HEK293 (cell line): Measurements from ENCODE around the gene PGPEP1.

Experiments used
- CTCF ChIA-PET: fragments of 350-600 bp; formaldehyde crosslinking; extraction: SDS; loops from one replicate; lab custom pipeline; 2021; ENCODE audit warnings: antibody characterized with exemption; lab: Yijun Ruan, JAX
- POLR2A ChIA-PET: fragments of 300-600 bp; formaldehyde crosslinking; extraction: SDS; loops from one replicate; lab custom pipeline; 2020; ENCODE audit warnings: antibody characterized with exemption, inconsistent platforms; lab: Yijun Ruan, JAX
- H3K27ac ChIP-seq: fragments of 200-500 bp; sonication (Bioruptor generic); 2 replicates; pipeline ENCODE4 v1.5.1; 2014; ENCODE audit warnings: low read depth, low read length, control low read depth, inconsistent platforms; ENCODE audit errors: extremely low read depth
- H3K36me3 ChIP-seq, 2 experiments: fragments of 200-500 bp in 1 of 2; sonication (Bioruptor generic) in 1 of 2; 1 replicate in 1 of 2; 2 replicates in 1 of 2; pipeline ENCODE4 v1.5.1; 2014 to 2017; ENCODE audit warnings: inconsistent platforms in 2 of 2, low read length in 2 of 2; ENCODE audit not compliant: control insufficient read depth in 2 of 2, insufficient read depth in 1 of 2
- H3K4me1 ChIP-seq: fragments of 200-500 bp; sonication (Bioruptor generic); 2 replicates; pipeline ENCODE4 v1.5.1; 2014; ENCODE audit warnings: mild to moderate bottlenecking, low read length, inconsistent platforms; ENCODE audit not compliant: control insufficient read depth, insufficient read depth
- H3K4me3 ChIP-seq: 2 replicates; pipeline ENCODE4 v1.5.1; 2011; ENCODE audit warnings: low read depth, mild to moderate bottlenecking, control low read depth, low read length, moderate library complexity
- H3K9me3 ChIP-seq: fragments of 200-500 bp; sonication (Bioruptor generic); 2 replicates; pipeline ENCODE4 v1.5.1; 2014; ENCODE audit warnings: low read depth, low read length, inconsistent platforms; ENCODE audit not compliant: control insufficient read depth, insufficient read depth
- INSM2 ChIP-seq: fragments of 450-650 bp; formaldehyde crosslinking; IDR thresholded peaks from 2 replicates; pipeline ENCODE4 v1.5.1; 2016; ENCODE audit warnings: missing biosample characterization, missing genetic modification characterization
- SALL2 ChIP-seq: fragments of 450-650 bp; formaldehyde crosslinking; IDR thresholded peaks from 2 replicates; pipeline ENCODE4 v1.5.0; 2017; ENCODE audit warnings: missing biosample characterization, mild to moderate bottlenecking, missing genetic modification characterization, borderline replicate concordance
- SETDB1 ChIP-seq: IDR thresholded peaks from one replicate; pipeline ENCODE4 v1.6.1; 2017; ENCODE audit warnings: mild to moderate bottlenecking, low read length, moderate library complexity, mixed read lengths; ENCODE audit not compliant: insufficient read length
- ZBTB11 ChIP-seq: fragments of 450-650 bp; formaldehyde crosslinking; conservative IDR thresholded peaks from 2 replicates; pipeline ENCODE4 v1.5.1; 2016; ENCODE audit warnings: low read depth, missing biosample characterization, missing genetic modification characterization
- ZNF18 ChIP-seq: fragments of 450-650 bp; formaldehyde crosslinking; IDR thresholded peaks from 2 replicates; pipeline ENCODE4 v1.5.1; 2016; ENCODE audit warnings: missing biosample characterization, missing genetic modification characterization
- ZNF221 ChIP-seq: fragments of 450-650 bp; formaldehyde crosslinking; IDR thresholded peaks from 2 replicates; pipeline ENCODE4 v1.5.1; 2017; ENCODE audit warnings: missing biosample characterization, missing genetic modification characterization, borderline replicate concordance
- ZNF366 ChIP-seq: fragments of 450-650 bp; formaldehyde crosslinking; conservative IDR thresholded peaks from 2 replicates; pipeline ENCODE4 v1.5.1; 2016; ENCODE audit warnings: missing biosample characterization, missing genetic modification characterization
- ZNF394 ChIP-seq: fragments of 450-650 bp; formaldehyde crosslinking; IDR thresholded peaks from 2 replicates; pipeline ENCODE4 v1.5.1; 2016; ENCODE audit warnings: missing biosample characterization, missing genetic modification characterization, mild to moderate bottlenecking, moderate library complexity, borderline replicate concordance
- ZNF398 ChIP-seq: fragments of 450-650 bp; formaldehyde crosslinking; IDR thresholded peaks from 2 replicates; pipeline ENCODE4 v1.5.1; 2017; ENCODE audit warnings: missing biosample characterization, missing genetic modification characterization
- ZNF416 ChIP-seq: fragments of 450-650 bp; formaldehyde crosslinking; IDR thresholded peaks from 2 replicates; pipeline ENCODE4 v1.5.1; 2016; ENCODE audit warnings: missing biosample characterization, missing genetic modification characterization
- ZNF513 ChIP-seq: fragments of 450-650 bp; IDR thresholded peaks from 2 replicates; pipeline ENCODE4 v1.5.1; 2018; ENCODE audit warnings: missing biosample characterization, missing genetic modification characterization
- ZNF518A ChIP-seq: fragments of 450-650 bp; formaldehyde crosslinking; conservative IDR thresholded peaks from 2 replicates; pipeline ENCODE4 v1.5.1; 2016; ENCODE audit warnings: low read depth, missing biosample characterization, missing genetic modification characterization
- ZNF530 ChIP-seq: fragments of 450-650 bp; formaldehyde crosslinking; IDR thresholded peaks from 2 replicates; pipeline ENCODE4 v1.5.1; 2016; ENCODE audit warnings: low read depth, missing biosample characterization, missing genetic modification characterization
- ZNF785 ChIP-seq: fragments of 450-650 bp; formaldehyde crosslinking; IDR thresholded peaks from 2 replicates; pipeline ENCODE4 v1.5.1; 2016; ENCODE audit warnings: missing biosample characterization, missing genetic modification characterization
- ZSCAN18 ChIP-seq: fragments of 450-650 bp; formaldehyde crosslinking; IDR thresholded peaks from 2 replicates; pipeline ENCODE4 v1.5.1; 2016; ENCODE audit warnings: missing biosample characterization, missing genetic modification characterization

Gene PGPEP1

GRCh38 chr19:18364826-18365528 is 24.6 kb downstream of the PGPEP1 start (continued):
- TF ChIP-seq INSM2 (tag by site-specific recombination) (peak; percentile 98), SETDB1 (peak; percentile 58), ZNF18 (peak; percentile 86), ZSCAN18 (tag by site-specific recombination) (peak; percentile 81), ZBTB11 (tag by site-specific recombination) (peak; percentile 38; the same call in 1 of the 2 replicates), ZNF221 (tag by site-specific recombination) (no peak), ZNF530 (tag by site-specific recombination) (no peak), SALL2 (tag by site-specific recombination) (no peak)

GRCh38 chr19:18366021-18366435 is 25.6 kb downstream of the PGPEP1 start:
- CTCF ChIA-PET, result interaction anchor here (0.6 to 3.7 kb wide), 3 partner anchors 16 to 253 kb away, joined by 3 to 22 read pairs (median 10); no protein-coding TSS in a partner anchor
- Histone ChIP-seq H3K4me1 (no peaks in the 10 kb centered on the region; the same call in 1 of the 2 replicates), H3K9me3 (no peaks in the 10 kb centered on the region), H3K27ac (peak overlapping the region; percentile 57; the same call in 1 of the 2 replicates), H3K36me3 (no peaks in the 10 kb centered on the region), H3K4me3 (no peak overlapping the region)
- POLR2A ChIA-PET, result interaction anchor here (0.8 to 2.6 kb wide), 3 partner anchors 14 to 86 kb away, joined by 3 to 10 read pairs (median 3); partner anchors contain the start of gene JUND
- TF ChIP-seq ZNF513 (tag by site-specific recombination), result no peak
- peak; percentile 68 for TF ChIP-seq ZNF366 (tag by site-specific recombination)
- peak; percentile 41; the same call in 1 of the 2 replicates for TF ChIP-seq ZNF518A (tag by site-specific recombination)
- TF ChIP-seq ZNF394 (tag by site-specific recombination), result no peak
- no peak for TF ChIP-seq ZNF398 (tag by site-specific recombination)
- no peak for TF ChIP-seq ZNF785 (tag by site-specific recombination)
- 0 out of 2 replicates have a peak, but pooled peaks have one; percentile 17 for TF ChIP-seq ZNF416 (tag by site-specific recombination)
